Endothelial cell of hepatic sinusoid (primary cell): ENCODE results near the gene SLC25A21.

ENCODE experiments used
- in situ Hi-C: cut with HindIII; loops from 2 replicates; pipeline ENCODE4 v1.10.0; 2017; ENCODE audit warnings: low sequenced_read_pairs

The SLC25A21 gene

DNA sequence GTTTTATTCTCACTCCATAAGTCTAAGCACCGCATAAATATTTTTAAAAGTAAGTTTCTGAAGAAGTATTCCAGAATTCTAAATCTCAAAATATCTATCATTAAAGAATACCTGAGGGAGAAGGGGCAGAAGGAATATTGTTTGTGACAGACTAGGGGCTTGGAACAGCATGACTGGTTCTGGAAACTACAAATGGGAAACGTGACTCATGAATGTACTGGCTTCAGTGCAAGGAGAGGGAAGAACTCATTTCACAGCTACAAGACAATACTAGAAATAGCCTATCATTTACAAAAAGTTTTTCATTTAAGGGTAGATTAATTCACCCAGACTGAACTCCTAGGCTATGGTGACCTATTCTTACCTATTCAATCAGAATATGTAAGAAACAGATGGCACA, 121.3 kb downstream of the SLC25A21 start:
- in situ Hi-C loops, result no loop called here

DNA sequence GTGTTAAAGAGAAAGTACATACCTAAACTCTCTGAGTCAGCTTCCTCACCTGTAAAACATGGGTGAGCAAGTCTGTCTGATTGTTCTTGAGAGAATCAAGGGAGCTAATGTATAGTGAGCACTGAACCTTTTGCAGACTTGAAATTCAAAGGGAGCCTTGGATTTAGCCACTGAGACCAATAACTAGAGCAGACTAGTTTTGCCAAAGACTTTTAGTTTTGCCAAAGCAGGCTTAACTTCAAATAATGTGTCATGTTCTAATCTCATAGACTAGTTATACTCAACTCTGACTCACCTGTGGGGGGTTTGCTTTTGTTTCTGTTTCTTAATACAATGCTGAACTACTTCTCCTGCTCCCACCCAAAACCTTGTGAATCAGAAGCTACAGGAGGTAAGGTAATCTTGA, 123.7 kb downstream of the SLC25A21 start:
- in situ Hi-C loops, result no loop called here

DNA sequence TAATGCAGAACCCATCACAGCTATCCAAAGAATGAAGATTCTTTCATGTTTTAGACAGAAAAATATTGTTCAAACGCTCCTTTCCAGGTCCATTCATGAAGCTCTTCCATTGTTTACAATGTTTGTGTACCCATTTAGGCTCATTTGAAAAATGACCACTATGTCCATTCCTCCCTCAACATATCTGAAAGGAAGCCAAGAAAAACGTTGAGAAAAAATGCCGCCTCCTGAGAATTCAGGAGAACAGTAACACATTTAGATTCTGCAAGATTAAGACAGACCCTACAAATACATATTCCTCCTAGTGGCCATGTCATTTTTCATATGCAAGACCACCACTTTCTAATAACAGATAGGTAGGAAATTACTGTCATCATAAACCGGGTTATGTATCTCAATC, 124.4 kb downstream of the SLC25A21 start:
- in situ Hi-C loops, result no loop called here

DNA sequence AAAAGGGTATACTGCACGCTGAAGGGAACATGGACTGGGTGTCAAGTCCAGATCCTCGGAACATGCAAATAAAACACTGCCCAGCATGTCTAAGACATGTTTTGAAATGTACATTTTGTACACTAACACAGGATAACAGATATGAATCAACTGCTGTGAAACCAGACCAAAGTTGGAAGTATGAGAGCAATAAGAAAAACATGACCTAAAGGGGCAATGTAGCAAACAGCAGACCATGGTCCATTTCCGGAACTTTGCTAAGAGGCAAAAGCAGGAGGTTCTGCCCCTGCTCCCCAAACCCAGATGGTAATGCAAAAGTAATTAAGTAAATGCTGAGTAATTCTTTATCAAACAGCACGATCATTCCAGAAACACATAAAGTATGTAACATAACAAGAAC, 125.2 kb downstream of the SLC25A21 start:
- in situ Hi-C loops, result no loop called here

DNA sequence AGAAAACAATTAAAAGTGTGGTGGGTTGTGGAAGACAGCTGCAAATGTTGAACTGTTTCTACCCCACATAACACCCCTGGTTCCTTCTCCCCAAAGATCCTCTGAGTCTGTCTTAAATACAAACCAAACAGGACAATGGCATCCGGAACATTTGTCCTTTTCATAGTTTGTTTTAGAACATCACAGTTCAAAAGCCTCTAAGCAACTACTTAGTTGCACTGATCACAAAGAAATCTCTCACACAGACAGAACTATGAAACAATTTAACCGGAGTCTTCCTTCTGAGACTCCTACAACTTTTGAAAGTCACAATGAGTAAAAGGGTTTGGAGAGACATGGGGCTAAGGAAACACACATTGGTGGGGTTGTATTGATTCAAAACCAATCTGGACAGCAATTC, 125.6 kb downstream of the SLC25A21 start:
- in situ Hi-C loops, result no loop called here

DNA sequence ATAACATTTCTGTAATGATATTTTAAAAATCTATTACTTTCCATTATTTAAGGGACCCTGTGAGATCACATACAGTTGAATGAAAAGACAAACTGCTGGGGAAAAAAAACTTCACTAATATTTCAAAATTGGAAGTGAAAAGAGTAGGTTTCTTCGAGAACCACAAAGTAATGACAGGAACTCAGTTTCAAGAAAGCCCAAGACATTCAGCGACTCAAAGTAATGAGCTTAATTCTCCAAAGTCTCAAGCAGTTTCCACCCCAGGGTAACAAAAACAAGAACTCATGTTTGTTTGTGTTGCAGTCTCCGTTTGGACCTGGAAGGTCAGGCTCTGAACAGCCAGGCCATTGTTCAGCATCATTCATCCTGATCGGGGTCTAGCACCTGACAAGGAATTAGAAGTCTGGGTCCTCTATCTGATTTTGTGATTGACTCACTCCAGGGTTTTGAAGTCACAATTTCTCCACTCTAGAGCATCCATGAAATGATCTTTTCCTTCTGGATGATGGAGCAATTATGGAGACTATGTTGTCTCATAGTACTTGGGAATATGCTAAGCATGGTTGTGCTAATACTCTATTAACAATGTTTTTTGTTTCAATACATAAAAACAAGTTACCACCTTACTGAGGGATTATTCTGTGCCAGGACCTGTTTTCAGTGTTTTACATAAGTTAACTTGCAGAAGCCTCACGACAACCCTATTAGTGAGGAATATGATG, 126.9 kb downstream of the SLC25A21 start:
- in situ Hi-C loops, result no loop called here

DNA sequence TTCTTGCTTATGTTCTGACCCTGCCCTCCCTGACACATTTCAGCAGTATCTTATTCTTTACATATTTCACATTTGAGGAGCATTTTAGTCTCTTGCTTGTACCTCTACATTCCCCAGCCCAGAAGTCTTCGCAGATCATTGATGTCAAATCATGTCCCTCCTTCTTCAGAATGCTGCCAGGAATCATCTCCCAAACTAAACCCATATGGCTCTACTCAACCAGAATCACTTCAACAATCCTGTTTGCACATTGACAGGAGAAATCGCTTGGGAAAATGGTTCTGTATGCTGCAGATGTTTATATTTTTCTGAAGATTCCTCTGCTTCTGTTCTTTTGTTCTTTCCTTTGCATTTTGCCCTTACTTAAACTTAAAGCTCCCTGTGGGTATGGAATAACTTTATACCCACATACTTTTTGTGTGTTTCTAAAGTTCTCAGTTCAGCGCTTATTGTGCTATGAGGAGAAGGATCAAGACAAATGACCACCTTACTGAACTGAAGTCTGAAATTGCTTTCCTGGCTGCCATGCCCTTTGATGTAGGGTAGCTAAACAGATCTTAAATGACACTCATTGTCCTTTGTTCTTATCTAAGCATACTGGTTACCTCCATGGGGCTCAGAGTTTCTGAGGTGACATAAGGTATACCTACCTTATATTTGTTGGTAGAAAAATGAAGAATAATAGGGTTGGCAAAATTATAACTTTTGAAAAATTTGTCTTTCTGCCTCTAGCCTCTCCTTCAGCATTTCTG, 134.6 kb downstream of the SLC25A21 start:
- in situ Hi-C loops, result no loop called here

DNA sequence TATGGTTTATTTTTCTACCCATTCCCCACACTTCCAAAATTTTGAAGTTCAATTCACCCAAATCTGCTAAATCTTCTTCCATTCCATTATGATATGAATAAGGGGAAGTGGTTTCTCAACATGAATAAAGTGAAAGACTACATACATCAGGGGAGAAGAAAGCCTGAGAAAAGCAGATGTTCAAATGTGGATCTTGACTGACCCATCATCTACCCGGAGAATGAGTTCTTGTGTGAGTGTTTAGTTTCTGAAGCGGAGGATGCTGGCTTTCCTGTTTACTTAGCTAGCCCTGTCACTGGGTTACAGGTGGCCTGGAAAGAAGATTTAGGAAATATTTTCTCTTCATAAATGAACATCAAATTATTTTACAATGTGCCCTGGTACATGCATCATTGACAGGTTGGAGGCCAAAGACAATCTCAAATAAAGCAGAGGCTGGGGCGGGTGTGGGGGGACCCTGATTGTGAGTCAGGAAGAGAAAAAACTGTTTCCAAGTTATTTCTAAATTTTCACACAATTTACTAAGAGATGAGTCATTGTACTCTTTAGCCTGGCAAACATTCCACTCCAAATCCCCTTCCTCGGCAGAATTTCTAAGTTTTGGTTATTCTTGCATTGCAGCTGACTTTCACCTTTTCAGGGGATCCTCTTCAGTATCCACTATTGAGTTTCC, 135.6 kb downstream of the SLC25A21 start:
- in situ Hi-C loops, result no loop called here

DNA sequence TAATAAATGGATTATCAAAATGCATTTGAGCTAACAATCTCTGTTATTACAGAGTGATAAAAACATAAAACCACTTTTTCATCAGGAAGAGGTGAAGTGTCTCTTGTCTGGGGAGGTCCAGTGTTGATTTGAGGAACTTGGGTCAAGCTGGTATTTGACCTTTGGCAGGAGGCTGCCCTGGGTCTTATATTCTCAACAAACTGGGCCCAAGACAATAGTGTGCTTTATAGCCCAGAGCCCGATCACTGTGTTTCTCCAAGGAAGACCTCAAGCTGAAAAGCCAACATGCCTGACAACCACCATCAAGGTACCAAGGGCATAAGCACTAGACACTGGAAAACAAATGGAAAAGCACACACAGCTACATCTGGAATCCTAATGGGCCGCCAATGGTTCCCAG, 137.0 kb downstream of the SLC25A21 start:
- in situ Hi-C loops, result no loop called here

DNA sequence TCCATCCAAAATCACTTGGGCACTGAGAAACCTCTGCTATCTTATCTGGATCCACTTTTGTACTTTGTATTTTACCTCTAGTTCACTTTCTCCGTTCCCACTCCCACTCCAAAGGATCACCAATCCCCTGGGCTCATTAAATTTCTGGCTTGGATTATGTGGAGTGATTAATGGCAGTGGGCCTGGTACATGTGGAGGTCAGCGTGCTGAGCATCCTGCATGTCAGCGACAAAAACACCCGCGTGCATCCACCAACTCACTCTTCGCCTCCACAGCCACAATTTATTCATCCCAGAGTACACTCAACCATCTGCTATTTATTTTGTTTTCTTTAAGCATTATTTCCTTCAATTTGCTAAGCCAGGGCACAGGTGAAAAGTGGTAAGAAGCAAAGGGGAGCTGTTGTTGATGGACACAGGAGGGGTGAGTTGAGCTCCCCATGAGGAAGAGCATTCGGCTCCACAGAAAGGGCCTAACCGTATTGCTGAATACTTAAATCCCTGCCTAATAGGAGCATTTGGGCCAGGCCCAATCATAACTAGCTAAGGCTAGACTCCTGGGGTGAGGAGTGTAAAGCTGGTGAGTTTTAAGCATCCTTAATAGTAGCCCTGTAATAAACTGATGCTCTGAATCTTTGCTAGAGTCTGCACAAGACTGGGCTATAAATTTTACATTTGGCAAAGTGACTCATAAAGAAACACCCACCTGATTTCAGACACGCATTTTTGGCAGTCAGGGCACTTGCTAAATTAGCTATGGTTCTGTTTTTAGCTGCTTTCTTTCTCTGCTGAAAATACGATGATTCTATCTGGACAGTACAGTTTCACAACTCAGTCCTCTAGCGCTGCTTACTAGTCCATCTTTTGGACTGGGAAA, 137.8 kb downstream of the SLC25A21 start:
- in situ Hi-C loops, result no loop called here

DNA sequence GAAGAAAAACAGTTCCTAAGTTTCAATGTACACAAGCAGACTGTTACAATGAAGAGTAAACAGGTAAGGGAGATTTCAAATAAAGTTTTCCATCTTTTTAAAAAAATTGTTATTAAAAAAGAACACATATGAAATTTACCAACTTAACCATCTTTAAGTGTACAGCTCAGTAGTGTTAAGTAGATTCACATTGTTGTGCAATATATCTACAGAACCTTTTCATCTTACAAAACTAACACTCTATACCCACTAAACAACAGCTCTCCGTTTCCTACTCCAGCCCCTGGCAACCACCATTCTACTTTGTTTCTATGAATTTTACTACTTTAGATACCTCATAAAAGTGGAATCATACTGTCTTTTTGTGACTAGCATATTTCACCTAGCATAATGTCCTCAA, 139.5 kb downstream of the SLC25A21 start:
- in situ Hi-C loops, result no loop called here

DNA sequence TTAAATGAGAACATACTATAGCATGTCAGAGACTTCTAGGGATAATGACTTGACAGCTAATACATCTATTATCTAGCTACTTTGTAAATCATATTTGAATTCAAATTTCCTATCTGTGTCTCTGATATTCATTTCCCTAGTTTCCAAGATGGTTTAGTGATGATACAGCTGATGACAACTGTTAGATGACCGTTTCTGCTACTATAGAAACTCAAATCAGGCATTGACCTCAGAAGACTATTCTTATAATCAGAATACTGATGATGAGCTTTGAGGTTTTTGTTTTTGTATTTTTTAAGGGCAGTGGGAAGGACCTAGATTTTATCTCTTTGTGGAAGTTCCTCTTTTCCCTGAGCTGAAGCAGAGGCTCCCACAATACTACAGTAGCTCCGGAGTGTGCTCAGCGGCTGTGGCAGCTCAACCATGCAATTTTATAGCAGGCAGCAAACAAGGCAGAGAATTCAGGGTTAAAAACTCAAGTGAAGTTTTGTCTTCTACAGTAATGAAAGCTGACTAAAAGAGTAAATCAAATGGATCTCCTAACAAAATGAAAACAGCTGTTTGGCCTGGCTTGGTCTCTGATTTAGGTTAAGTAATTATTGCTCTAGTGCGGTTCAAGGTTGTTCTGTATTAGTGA, 145.1 kb downstream of the SLC25A21 start:
- in situ Hi-C loops, result no loop called here

DNA sequence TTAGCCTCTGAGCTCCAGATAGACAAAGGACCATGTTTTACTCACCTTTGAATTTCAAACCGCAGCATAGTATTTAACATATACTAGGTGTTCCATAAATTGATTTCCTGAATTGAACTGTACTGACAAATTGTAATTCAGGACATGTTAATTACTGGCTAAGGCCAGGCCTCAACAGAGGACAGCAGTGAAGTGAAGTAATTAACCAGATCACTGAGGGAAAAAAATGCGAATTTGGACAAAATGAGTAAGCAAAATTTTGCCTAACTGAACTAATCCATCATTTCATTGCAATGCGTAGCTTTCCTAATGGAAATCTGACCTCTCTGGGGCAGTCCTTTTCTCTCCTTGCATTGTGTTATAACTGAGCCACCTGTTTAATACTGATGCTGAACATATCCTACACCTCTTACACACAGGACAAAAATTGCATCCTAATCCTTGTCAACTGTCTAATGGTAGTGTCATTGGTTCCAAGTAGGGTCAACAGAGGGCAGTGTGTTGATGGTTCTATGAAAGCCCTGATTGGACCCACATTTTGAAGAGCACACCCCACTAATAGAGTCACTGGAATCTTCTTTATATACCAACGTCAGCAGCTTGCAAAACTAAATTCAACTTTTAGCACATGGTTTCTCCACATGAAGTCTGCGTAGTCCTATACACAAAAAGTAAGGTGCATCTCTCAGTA, 148.4 kb downstream of the SLC25A21 start:
- in situ Hi-C loops, result no loop called here

DNA sequence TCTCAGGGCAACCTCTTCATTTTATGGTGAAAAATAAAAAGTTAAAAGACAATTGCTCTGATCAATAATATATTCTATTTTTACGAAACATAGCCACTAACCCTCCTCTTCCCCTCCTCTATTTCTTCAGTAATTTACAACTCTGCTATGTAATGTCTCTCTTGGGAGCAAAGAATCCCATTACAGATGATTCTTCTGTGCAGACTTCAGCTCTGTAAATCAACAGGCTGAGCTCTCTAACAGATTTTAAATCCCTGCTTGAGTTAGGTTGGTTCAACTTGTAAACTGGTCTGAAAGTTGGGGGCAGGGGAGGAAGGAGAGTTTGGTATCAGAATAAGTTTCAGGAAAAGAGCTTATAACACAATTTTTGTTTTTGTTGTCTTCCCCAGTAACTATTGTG, 151.0 kb downstream of the SLC25A21 start:
- in situ Hi-C loops, result no loop called here

DNA sequence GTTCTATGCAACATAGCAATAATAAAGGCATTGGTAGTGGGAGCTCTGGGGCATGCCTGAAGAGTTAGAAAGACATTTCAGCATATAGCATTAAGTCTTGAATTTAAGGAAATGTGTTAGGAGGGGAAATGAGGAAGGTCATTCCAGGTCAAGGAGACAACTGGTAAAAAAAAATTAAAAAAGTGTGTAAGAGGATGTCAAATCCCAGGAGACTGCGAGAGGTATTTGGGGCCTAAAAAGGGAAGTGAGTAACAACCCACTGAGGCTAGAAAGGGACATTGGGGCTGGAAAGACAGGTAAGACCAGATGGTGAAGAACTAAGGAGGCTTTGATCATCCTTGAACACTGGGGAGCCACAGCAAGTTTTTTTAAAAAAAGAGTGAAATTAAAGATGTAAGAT, 152.9 kb downstream of the SLC25A21 start:
- in situ Hi-C loops, result no loop called here

DNA sequence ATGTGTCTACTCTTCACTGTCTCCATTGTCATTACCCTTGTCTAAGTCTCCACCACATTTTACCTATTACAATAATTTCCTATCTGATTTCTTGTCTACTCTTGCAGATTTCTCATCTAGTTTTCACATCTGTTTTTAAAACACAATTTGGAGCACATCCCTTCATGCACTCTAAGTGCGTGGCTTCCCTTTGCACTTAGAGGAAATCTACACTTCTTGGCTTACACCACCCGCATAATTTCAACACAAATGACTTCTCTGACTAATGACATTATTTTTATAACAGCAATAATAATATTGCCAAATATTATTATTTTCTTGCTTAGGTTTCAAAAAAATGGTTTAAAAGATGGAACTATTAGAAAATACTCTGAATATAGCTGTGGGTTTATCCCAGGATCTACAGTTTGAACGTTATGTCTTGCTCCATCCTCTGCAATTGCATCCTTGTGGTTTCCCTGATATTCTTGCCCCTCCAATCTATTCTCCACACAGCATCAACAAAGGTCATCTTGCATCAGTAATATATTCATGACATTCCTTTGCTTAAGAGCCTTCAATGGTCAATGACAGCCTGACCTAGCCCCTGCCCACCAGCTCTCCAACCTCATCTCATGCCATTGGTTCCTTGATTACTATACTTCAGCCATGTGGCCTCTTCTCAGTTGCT, 153.7 kb downstream of the SLC25A21 start:
- in situ Hi-C loops, result no loop called here

DNA sequence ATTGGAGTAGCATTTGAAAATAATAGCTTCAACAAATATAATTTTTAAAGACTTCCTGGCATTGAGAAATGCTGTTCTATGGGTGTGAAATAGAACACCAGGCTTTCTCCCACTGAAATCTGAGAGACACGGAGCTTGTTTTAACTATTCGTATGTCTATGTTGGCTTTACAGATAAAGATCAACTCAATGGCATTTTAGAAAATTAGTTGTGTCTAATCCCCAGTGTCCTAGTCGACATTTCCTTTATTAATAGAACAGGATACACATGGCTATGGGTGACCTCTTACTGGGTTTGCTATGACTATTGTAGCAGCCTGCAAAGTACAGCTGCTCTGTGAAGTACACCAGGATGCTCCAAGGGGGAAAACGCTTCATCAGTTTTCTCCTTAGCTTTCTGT, 159.3 kb downstream of the SLC25A21 start:
- in situ Hi-C loops, result no loop called here

DNA sequence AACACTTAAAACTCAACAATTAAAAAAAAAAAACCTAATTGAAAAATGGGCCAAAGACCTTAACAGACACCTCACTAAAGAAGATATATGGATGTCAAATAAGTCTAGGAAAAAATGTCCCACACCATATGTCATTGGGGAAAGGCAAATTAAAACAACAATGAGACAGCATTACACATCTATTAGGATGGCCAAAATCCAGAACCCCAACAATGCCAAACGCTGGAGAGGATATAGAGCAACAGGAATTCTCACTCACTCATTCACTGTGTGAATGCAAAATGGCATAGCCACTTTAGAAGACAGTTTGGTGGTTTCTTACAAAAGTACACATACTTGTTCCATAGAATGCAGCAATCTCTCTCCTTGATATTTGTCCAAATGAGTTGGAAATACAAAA, 173.7 kb downstream of the SLC25A21 start:
- in situ Hi-C loops, result no loop called here

DNA sequence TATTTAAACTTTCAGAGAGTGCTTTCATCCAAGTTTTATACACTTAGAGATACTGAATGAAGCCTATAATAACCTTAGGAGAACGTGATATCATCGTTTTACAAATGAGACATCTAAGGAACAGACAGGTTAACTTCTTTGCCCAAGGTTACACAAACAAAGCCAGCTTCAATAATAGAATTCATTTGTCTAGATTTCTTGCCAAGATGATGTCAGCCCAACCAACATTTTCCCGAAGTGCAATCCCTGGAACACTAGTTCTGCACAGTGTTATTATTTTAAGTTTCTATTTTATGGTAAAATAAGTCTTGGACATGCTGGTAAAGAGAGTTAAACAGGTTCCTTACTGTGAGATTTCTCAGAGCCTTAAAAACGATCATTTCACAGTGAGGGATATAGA, 174.6 kb downstream of the SLC25A21 start:
- in situ Hi-C loops, result no loop called here
